K562 (cell line): ENCODE measurements around the gene ZKSCAN8. TPM values are rescaled to one million over a fixed set of nuclear protein-coding genes. Genes with fewer than 3 reads are reported as not detected.

Experiments
- ADNP ChIP-seq: fragments of 200-800 bp; sonication (Bioruptor generic); IDR thresholded peaks from 2 replicates; pipeline ENCODE4 v1.6.1; 2016; ENCODE audit warnings: missing genetic modification characterization, missing compliant biosample characterization
- ASH1L ChIP-seq: fragments of 450-650 bp; IDR thresholded peaks from 2 replicates; pipeline ENCODE4 v1.6.1; 2018; ENCODE audit warnings: borderline replicate concordance, mild to moderate bottlenecking, low read depth; ENCODE audit not compliant: partially characterized antibody
- ATF7 ChIP-seq: fragments of 450-650 bp; IDR thresholded peaks from 2 replicates; pipeline ENCODE4 v1.7.1; 2014; ENCODE audit warnings: mild to moderate bottlenecking, moderate library complexity
- BRD4 ChIP-seq: fragments of 200-600 bp; sonication (generic); IDR thresholded peaks from 2 replicates; pipeline ENCODE4 v1.6.1; 2017; ENCODE audit warnings: inconsistent platforms
- CAMTA2 ChIP-seq: fragments of 250-450 bp; sonication (Bioruptor Pico); conservative IDR thresholded peaks from 2 replicates; pipeline ENCODE4 v1.5.1; 2022
- CHD4 ChIP-seq: fragments of 200-600 bp; sonication (generic); IDR thresholded peaks from 3 replicates; pipeline ENCODE4 v1.6.1; 2012; ENCODE audit warnings: low read depth, mild to moderate bottlenecking, mixed read lengths, low read length, inconsistent platforms; ENCODE audit not compliant: insufficient read depth, insufficient replicate concordance, poor library complexity, severe bottlenecking
- CREB1 ChIP-seq, 2 experiments: sonication (generic) in 1 of 2; formaldehyde crosslinking in 1 of 2; IDR thresholded peaks; 2 replicates each; pipeline versions ENCODE4 v1.6.1 to v1.8.0; 2012 to 2022; ENCODE audit warnings: inconsistent platforms in 1 of 2, mild to moderate bottlenecking in 1 of 2, missing genetic modification reagents in 1 of 2, moderate library complexity in 1 of 2
- DIDO1 ChIP-seq: fragments of 450-650 bp; IDR thresholded peaks from 2 replicates; pipeline ENCODE4 v1.6.1; 2016; ENCODE audit warnings: low read depth, missing biosample characterization, missing genetic modification characterization
- KAT7 ChIP-seq: sonication (generic); formaldehyde crosslinking; IDR thresholded peaks from 2 replicates; pipeline ENCODE4 v1.8.0; 2022; ENCODE audit warnings: missing genetic modification reagents, mild to moderate bottlenecking, borderline replicate concordance
- PML ChIP-seq: IDR thresholded peaks from 2 replicates; pipeline ENCODE4 v1.6.1; 2012; ENCODE audit warnings: low read length, inconsistent platforms
- SAFB ChIP-seq: fragments of 200-400 bp; formaldehyde crosslinking; IDR thresholded peaks from 2 replicates; pipeline ENCODE4 v1.6.1; 2017; ENCODE audit warnings: low read depth, low read length, borderline replicate concordance
- SIX5 ChIP-seq, 2 experiments: IDR thresholded peaks; 2 replicates each; pipeline ENCODE4 v1.6.1; 2011; ENCODE audit warnings: low read length in 2 of 2, borderline replicate concordance in 1 of 2, low read depth in 1 of 2, mild to moderate bottlenecking in 1 of 2, moderate library complexity in 1 of 2; ENCODE audit not compliant: insufficient read depth in 1 of 2
- SNRNP70 ChIP-seq: fragments of 200-400 bp; formaldehyde crosslinking; optimal IDR thresholded peaks from 2 replicates; pipeline ENCODE3; 2017; ENCODE audit warnings: low read depth, low read length
- TAF1 ChIP-seq: IDR thresholded peaks from 2 replicates; pipeline ENCODE4 v1.6.1; 2011; ENCODE audit warnings: mild to moderate bottlenecking, low read length, moderate library complexity; ENCODE audit not compliant: insufficient read depth, control insufficient read depth, severe bottlenecking; ENCODE audit errors: extremely low read depth
- ZNF589 ChIP-seq: fragments of 200-800 bp; sonication (Bioruptor generic); IDR thresholded peaks from 2 replicates; pipeline ENCODE4 v1.6.1; 2016; ENCODE audit warnings: low read depth, missing genetic modification characterization, missing compliant biosample characterization
- polyA plus RNA-seq, 8 experiments: library from polyadenylated mRNA; depleted of rRNA in 4 of 8; stranded (reverse) in 5 of 8; unstranded in 3 of 8; fragments of >200 nt; fragmentation: Nextera tagmentation in 2 of 8; fragmentation: Illumina TruSeq in 1 of 8; extraction: Ambion mirVana in 2 of 8; extraction: Trizol in 1 of 8; gene quantifications; 2 replicates each; pipeline versions ENCODE4 v1.2.1 to v1.2.3, GENCODE V29; 2011 to 2014; ENCODE audit warnings: inconsistent platforms in 1 of 8, missing spikeins in 1 of 8
- total RNA-seq, 7 experiments: library from RNA; depleted of rRNA in 6 of 7; stranded (reverse); fragments of >200 nt in 6 of 7; fragmentation: Illumina TruSeq in 2 of 7; extraction: Trizol in 2 of 7; gene quantifications; 2 replicates each; pipeline versions ENCODE4 v1.2.1 to v1.2.3, GENCODE V29; 2011 to 2021; ENCODE audit warnings: low replicate concordance in 1 of 7
- TF ChIP-seq, protein P1 (sequence below), 2 experiments: fragments of 450-650 bp; IDR thresholded peaks; 2 replicates each; pipeline ENCODE4 v1.6.1; 2016; ENCODE audit warnings: mild to moderate bottlenecking in 2 of 2, borderline replicate concordance in 1 of 2, low read depth in 1 of 2, moderate library complexity in 1 of 2
- TF ChIP-seq, protein P2 (sequence below): sonication (generic); formaldehyde crosslinking; IDR thresholded peaks from 2 replicates; pipeline ENCODE4 v1.8.0; 2022; ENCODE audit warnings: mild to moderate bottlenecking, missing genetic modification reagents

ZKSCAN8 gene
- total and polyA plus RNA-seq, 9 of the 15 experiments (the other 6 are each of a cell fraction or from before 2014, with no cell fraction given), result 3.3 to 37.7 (median 21.7) TPM

DNA sequence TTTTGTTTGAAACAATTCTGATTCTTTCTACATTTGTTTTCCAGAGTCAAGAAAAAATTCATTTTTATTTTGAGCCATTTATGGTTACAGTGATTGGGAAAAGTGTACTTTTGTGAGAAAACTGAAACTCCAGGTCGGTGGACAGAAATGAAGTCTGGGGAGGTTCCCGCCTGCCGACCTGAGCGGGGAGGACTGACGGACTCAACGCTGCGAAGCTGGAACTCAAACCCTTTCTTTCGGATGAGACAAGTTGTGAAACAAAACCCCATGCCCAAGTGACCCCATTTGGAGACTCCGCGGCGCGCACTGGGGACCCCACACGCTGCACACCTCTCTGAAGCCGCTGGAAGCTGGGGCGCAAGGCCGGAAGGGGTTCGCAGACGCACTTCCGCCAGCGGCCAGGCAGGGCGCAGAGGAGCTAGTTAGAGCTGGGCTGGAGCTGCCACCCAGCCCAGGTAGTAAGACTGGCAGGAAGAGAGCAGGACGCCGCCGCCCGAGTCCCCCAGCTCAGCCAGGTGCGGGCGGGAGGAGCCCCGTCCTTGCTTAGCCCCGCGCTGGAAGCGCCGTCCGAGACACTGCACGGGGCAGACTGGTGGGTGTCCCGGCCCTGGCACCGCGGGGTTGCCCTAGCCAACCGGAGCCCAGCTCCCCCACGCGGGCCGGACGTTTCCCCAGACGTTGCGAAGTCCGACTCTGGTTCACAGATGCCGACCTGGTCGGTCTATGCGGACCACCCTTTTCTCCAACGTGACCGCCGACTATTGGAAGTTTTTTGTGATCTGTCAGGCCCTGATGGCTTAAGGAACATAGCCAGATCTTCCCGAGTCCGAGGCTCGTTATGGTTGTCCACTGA is 37.1 kb upstream of the ZKSCAN8 start (continued):
- TF ChIP-seq CHD4 (peak; percentile 56), KAT7 (CRISPR knock-in tag) (peak; percentile 85), SAFB (0 out of 2 replicates have a peak, but pooled peaks have one; percentile 39), ASH1L (no peak), DIDO1 (0 out of 2 replicates have a peak, but pooled peaks have one; percentile 23), CREB1 (IDR thresholded peaks at IDR 0.05) (peak; percentile 61; the same call in 1 of the 2 replicates), CREB1 (CRISPR knock-in tag; IDR thresholded peaks at IDR 0.05) (peak; percentile 66; the same call in 1 of the 2 replicates), PML (peak; percentile 68), SIX5 (IDR thresholded peaks at IDR 0.05; ENCODE audit: borderline replicate concordance in 1 of 2, insufficient read depth in 1 of 2, low read depth in 1 of 2, low read length in 2 of 2) (no peak), BRD4 (peak; percentile 77; the same call in 1 of the 2 replicates), SNRNP70 (no peak), ZNF589 (CRISPR knock-in tag) (peak; percentile 61; the same call in 1 of the 2 replicates), ADNP (tag) (no peak), TAF1 (peak; percentile 97), CAMTA2 (CRISPR knock-in tag) (0 out of 2 replicates have a peak, but pooled peaks have one; percentile 81), ATF7 (peak; percentile 70)
- TF ChIP-seq, protein P1, sequence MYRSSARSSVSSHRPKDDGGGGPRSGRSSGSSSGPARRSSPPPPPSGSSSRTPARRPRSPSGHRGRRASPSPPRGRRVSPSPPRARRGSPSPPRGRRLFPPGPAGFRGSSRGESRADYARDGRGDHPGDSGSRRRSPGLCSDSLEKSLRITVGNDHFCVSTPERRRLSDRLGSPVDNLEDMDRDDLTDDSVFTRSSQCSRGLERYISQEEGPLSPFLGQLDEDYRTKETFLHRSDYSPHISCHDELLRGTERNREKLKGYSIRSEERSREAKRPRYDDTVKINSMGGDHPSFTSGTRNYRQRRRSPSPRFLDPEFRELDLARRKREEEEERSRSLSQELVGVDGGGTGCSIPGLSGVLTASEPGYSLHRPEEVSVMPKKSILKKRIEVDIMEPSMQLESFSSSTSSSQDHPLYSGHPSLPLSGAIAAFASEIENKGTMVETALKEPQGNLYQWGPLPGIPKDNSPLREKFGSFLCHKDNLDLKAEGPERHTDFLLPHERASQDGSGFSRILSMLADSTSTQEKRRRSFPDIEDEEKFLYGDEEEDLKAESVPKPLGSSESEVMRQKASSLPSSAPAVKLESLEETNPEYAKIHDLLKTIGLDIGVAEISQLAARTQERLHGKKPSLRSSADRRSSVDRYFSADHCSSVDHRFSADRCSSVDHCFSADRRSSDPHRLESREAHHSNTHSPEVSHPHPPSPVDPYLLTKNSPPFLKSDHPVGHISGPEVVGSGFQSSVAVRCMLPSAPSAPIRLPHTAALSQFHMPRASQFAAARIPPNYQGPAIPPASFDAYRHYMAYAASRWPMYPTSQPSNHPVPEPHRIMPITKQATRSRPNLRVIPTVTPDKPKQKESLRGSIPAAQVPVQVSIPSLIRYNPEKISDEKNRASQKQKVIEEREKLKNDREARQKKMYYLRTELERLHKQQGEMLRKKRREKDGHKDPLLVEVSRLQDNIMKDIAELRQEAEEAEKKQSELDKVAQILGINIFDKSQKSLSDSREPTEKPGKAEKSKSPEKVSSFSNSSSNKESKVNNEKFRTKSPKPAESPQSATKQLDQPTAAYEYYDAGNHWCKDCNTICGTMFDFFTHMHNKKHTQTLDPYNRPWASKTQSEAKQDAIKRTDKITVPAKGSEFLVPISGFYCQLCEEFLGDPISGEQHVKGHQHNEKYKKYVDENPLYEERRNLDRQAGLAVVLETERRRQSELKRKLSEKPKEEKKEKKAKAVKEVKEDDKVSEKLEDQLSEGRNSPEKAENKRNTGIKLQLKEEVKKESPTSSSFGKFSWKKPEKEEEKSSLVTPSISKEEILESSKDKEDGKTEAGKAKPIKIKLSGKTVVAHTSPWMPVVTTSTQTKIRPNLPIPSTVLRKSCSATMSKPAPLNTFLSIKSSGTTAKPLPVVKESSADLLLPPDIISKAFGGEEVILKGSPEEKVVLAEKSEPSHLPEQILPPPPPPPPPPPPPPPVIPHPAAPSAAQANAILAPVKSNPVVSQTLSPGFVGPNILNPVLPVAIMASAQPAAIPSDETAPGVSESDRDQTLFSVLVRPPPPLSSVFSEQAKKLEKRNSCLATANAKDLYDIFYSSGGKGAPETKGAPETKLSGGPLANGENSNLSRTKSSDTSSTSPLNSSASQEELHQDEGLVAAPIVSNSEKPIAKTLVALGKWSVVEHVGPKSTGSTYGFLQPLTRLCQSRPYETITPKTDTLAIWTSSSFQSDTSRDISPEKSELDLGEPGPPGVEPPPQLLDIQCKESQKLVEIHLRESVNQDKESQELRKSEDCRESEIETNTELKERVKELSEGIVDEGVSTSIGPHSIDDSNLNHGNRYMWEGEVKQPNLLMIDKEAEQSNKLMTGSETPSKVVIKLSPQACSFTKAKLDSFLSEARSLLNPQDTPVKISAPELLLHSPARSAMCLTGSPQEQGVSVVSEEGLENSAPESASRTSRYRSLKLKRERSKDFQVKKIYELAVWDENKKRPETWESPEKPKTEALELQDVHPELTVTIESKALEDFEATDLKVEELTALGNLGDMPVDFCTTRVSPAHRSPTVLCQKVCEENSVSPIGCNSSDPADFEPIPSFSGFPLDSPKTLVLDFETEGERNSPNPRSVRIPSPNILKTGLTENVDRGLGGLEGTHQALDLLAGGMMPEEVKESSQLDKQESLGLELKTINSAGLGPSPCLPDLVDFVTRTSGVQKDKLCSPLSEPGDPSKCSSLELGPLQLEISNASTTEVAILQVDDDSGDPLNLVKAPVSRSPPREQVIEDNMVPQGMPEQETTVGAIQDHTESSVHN (IDR thresholded peaks at IDR 0.05; ENCODE audit: borderline replicate concordance in 1 of 2, low read depth in 1 of 2), result 0 out of 4 replicates have a peak, but pooled peaks of 1 of the 2 experiments have one; percentile 45
- TF ChIP-seq, protein P2, sequence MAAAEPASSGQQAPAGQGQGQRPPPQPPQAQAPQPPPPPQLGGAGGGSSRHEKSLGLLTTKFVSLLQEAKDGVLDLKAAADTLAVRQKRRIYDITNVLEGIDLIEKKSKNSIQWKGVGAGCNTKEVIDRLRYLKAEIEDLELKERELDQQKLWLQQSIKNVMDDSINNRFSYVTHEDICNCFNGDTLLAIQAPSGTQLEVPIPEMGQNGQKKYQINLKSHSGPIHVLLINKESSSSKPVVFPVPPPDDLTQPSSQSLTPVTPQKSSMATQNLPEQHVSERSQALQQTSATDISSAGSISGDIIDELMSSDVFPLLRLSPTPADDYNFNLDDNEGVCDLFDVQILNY, result peak; percentile 79; the same call in 1 of the 2 replicates
